GM12892 (cell line): Measurements from ENCODE around the gene CAPN1.

Source experiments
- POLR2A ChIP-seq: IDR thresholded peaks from 2 replicates; pipeline ENCODE4 v1.6.1; 2011; ENCODE audit warnings: low read depth, low read length, control low read depth
- POLR2AphosphoS5 ChIP-seq: IDR thresholded peaks from 2 replicates; pipeline ENCODE4 v1.6.1; 2011; ENCODE audit warnings: low read depth, low read length, control low read depth
- TAF1 ChIP-seq: IDR thresholded peaks from 2 replicates; pipeline ENCODE4 v1.6.1; 2011; ENCODE audit warnings: low read depth, mild to moderate bottlenecking, control low read depth, low read length, borderline replicate concordance

DNA sequence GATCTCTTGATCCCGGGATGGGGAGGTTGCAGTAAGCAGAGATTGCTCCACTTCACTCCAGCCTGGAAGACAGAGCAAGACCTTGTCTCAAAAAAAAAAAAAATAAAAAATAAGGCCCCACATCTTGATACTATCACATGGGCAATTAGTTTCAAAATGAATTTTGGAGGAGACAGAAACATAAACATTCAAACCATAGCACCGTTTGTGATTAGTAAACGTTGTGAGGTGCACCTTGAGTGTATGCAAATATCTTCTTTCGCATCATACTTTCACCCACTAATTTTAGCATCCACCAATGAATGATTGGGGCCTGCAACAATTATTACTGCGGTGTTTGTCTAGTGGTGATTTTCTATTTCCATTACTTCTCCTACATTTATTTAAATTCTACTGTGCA is 22.7 kb upstream of the CAPN1 start:
- TF ChIP-seq POLR2A = no peak
- no peak for TF ChIP-seq POLR2AphosphoS5
- no peak for TF ChIP-seq TAF1
